22Rv1 (cell line): ENCODE measurements around the gene LRRN3.

Experiments used
- ZFX ChIP-seq: fragments of 450-650 bp; IDR thresholded peaks from 2 replicates; pipeline ENCODE4 v1.6.1; 2017; ENCODE audit warnings: antibody characterized with exemption, borderline replicate concordance
- TF ChIP-seq, protein P1 (sequence below): fragments of 450-650 bp; IDR thresholded peaks from 2 replicates; pipeline ENCODE4 v1.5.1; 2017; ENCODE audit warnings: mild to moderate bottlenecking

DNA sequence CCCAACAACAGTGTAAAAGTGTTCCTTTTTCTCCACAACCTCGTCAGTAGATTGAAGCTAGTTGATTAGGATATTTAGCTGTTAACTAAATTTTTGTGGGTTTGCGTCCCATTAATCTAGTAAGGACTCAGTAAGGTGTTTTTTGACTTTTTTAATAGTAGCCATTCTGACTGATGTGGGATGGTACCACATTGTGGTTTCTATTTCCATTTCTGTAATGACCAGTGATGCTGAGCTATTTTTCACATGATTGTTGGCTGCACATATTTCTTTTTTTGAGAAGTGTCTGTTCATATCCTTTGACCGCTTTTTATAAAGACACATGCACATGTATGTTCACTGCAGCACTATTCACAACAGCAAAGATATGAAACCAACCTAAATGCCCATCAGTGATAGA lies 5.6 kb upstream of the LRRN3 start:
- TF ChIP-seq, protein P1, sequence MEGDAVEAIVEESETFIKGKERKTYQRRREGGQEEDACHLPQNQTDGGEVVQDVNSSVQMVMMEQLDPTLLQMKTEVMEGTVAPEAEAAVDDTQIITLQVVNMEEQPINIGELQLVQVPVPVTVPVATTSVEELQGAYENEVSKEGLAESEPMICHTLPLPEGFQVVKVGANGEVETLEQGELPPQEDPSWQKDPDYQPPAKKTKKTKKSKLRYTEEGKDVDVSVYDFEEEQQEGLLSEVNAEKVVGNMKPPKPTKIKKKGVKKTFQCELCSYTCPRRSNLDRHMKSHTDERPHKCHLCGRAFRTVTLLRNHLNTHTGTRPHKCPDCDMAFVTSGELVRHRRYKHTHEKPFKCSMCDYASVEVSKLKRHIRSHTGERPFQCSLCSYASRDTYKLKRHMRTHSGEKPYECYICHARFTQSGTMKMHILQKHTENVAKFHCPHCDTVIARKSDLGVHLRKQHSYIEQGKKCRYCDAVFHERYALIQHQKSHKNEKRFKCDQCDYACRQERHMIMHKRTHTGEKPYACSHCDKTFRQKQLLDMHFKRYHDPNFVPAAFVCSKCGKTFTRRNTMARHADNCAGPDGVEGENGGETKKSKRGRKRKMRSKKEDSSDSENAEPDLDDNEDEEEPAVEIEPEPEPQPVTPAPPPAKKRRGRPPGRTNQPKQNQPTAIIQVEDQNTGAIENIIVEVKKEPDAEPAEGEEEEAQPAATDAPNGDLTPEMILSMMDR: no peak
- TF ChIP-seq ZFX: no peak
